GM18526 (cell line): ENCODE data around the gene PPME1.

Source experiments
- POLR2A ChIP-seq: IDR thresholded peaks from 3 replicates; pipeline ENCODE4 v1.6.1; 2011; ENCODE audit not compliant: insufficient read length; ENCODE audit errors: extremely low read depth

PPME1 gene

DNA sequence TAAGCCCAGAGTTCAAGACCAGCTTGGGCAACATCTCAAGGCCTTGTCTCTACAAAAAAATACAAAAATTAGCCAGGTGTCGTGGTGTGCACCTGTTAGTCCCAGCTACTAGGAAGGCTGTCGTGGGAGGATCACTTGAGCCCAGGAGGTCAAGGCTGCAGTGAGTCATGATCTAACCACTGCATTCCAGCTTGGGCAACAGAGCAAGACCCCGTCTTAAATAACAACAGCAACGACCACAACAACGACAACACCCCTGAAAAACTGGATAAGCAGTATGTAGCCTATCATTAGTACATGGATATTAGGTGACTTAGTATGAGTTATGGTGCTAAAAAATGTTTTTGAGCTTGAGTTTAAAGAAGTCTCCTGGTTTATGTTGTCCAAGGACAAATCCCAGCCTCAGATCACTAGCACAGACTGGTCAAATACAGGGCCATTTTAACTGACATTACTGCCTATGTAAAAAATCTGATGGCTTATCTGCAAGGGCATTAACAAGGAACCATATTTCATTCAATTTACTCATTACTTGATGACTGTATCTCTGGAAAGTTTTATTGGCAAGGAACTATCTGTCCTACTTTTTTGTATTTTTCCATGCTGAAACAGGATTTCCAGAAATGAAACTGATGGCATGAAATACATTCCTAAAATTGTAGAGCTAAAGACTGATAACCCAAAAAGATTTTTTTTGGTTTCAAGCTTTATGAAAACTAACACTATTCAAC, 23.7 kb upstream of the PPME1 start:
- no peak for TF ChIP-seq POLR2A

DNA sequence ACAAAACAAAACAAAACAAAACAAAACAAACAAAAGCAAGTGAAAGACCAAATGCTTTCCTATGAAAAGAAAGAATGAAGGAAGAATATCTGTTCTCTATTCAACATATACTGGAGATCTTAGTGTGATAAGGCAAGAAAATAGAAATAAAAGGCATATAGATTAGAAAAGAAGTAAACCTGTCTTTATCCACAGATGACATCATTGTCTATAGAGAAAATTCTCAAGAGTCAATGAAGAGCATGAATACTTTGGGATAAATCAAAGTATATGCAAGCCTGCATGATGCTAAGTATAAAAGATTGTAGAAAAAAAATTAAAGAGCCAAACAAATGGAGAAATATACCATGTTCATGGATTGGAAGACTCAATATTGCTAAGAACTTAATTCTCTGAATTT, 17.9 kb upstream of the PPME1 start:
- TF ChIP-seq POLR2A: no peak

DNA sequence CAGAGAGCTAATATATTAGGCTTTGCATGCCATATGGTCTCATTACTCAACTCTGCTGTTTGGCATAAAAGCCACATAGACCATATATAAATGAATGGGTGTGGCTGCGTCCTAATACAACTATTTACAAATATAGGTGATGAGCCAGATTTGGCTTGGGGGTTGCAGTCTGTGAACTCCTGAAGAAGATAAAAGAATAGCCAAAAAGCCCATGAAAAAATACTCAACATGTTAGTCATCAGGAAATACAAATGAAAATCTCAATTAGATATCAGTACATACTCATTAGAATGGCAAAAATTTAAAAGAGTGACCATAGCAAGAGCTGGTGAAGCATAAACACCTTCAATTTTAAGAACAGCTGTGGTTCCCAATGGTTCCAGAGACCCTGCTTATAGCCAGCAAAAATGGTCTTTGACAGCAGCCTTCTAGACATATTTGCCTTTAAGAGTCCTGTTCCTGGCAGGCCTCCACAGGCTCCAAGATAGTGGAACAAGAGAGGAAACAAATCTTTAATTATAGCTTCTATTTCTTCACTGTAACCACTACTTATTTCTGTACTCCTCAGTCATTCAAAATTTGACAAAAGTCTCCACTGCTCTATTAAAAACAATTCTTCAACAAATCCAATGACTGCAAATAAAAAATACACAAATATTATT, 16.3 kb upstream of the PPME1 start:
- no peak for TF ChIP-seq POLR2A

DNA sequence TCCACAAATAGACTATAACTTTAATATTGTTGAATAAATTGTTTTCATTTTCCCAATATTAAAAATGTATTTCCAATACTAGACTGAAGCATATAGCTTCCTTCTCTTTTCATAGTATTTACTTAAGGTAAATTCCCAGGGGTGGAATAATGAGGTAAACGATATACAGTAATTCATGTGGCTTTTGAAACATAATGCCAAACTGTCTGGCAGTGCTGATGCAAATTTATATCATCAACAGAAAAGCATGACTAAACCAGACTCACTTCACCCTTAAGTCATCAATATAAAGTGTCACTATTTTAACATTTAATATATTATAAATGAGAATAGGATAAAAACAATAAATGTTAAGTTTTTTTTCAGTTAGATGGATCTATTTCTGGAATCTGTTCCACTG, 13.9 kb upstream of the PPME1 start:
- TF ChIP-seq POLR2A: no peak

DNA sequence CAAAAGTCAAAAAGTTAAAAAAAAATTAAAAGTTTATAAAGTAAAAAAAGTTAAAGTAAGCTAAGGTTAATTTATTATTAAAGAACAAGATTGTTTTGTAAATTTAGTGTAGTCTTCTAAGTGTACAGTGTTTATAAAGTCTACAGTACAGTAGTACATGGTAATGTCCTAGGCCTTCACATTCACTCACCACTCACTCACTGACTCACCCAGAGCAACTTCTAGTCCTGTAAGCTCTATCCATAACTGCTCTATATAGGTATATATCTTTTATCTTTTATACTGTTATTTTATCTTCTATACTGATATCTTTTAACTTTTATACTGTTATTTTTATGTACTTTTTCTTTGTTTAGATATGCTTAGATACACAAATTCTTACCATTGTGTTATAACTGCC, 11.4 kb upstream of the PPME1 start:
- TF ChIP-seq POLR2A: no peak

DNA sequence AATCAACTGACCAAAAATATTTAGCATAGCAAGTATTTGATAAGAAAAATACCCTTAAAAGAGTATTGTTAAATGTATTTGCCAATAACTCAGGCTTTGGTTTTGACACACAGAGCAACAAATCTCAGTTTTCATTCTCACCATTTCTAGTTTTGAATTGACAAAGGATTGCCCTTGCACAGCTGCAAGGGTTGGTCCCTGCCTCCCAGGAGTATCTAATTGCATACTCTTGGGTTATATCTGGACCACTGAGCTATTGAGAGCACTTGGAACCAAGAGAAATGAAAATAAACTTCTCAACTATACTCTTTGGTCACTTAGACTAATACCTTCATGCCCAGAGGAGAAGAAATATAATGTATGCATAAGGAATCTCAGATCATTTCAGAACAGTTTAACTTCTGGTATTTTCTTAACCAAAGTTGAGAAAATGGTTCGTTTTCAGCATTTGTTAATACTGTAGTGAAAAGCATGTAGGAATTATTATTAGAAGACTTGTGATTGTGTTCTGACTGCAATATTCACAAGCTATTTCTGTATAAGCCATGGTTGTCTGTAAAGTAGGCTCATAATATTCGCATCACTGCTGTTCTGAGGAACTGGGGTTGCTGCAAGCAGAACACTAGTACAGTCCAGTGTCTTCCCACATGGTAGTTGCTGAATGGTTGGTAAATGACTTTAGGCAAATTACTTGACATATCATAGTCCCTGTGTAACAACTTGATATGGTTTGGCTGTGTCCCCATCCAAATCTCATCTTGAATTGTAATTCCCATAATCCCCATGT, 8.2 kb upstream of the PPME1 start:
- TF ChIP-seq POLR2A: no peak

DNA sequence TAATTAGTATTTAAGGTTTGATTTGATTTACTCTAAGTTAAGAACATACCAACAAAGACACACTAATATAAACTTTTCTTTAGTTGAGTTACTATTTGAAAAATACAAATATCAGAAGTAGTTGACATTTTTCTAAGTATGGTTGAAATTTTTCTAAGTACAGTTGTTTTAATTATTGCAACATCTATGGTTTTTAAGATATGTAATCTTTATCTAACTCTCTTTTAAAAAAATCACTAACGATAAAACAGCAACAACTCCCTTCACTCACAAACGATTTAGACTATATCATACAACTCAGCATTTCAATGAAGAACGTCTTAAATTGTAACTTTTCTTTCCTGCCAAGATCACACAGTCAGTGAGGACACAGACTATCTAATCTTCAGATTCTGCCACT, 2.3 kb upstream of the PPME1 start:
- TF ChIP-seq POLR2A: no peak

DNA sequence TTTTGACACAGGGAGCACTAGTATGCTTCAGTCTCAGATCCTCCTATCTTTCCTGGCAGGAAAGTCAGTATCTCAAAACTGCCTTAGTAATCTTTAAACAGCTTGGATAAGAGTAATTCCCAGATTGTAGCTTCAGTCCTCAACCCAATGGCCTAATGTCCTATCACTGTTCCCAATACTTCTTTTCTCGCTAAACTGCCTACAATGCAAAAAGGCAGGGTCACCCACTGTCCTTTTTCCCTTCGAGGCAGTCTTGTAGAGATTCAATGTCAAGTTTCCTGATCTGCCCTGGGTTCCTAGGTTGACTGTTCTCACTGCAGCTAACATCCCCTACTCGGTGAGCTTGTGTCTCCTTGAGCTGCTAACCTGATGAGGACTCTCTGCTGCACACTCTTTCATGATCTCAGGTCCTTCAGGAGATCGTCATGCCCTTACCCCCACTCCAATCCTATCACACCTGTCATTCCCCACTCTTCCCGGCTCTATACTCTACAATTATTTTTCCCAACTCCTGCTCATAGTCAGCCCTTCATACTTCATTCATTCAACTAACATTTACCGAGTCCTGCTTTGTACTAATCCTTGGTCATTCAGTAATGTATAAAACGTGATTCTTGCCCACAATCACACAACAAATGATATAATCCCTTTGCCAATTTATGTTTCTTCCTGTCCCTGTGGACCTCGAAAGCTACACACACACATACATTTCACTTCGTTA, 1.2 kb upstream of the PPME1 start:
- TF ChIP-seq POLR2A: no peak

DNA sequence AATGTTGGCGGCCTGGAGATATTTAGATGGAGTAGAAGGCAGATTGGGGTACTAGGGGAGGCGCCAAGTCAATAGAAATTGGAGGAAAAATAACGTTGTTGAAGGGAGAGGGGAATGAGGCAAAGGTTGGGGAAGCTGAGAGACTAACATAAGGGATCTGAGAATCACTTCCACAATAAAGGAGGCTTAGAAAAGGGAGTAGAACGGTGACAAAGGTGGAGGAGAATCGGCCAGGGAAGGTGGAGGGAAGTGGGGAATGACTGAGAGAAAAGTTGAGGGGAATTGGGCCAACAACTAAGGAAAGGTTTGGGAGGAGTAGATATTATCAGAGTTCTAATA, 510 bp downstream of the PPME1 start:
- no peak for TF ChIP-seq POLR2A

DNA sequence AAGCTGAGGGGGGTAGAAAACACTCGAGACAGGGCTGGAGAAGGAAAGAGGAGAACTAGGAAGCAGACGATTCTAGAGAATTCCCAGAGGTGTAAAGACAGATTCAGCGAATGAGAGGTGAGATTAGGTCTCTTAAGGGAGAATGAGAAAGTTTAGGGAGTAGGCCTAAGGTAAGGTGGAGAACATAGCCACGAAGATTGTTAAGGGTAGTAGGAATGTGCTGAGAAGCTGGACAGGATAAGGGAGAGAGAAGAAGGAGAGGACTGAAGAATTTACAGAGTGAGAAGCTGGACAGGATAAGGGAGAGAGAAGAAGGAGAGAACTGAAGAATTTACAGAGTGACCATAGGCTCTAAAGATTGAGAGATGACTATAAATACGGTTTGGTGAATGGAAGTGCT, 908 bp downstream of the PPME1 start:
- no peak for TF ChIP-seq POLR2A

DNA sequence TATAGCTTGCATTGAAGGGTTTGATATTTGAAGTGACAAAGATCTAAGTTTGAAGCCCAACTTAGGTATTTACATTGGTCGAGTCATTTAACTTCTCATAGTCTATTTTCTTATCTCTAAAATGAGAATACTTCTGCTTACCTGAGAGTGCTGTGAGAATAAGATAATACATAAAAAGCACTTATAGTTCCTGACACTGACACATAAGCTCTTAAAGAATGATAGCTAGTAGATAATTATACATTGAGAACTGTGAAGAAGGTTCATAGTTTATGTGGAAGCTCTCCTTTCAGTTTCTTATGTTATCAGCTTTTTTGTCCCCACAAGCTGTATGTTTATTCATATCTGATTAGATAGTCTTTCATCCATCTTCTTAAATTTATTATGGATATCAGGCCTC, 4.8 kb downstream of the PPME1 start:
- TF ChIP-seq POLR2A: no peak

DNA sequence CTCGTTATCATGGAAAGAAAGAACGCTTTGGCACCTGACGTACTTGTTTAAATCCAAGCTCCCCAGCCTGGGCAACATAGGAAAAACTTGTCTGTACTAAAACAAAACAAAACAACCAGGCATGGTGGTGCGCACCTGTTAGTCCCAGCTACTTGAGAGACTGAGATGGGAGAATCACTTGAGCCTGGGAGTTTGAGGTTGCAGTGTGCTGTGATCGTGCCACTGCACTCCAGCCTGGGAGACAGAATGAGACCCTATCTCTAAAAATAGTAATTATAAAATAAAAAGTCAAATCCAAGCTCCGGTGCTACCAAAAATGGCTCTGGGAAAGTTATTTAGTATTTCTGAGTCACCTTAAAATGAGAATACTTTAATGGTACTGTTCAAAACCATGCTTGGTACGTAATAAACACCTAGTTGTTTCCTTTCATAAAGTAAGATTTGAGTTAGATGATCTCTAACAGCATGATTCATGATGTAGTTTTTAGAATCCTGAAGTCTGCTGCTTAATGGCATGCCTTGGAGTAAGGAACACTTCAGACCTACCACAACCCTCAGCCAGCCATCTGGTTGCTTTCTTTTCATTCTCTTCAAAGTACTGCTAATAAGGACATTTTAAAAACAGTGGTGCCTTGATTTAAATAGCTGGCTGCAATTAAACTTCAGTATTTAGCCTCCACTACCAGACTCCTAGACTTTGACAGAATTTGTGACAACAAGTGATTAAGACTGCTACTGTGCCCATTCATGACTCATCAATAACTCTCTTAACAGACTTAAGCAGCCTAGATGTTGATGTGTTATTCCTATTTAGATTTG, 8.4 kb downstream of the PPME1 start:
- TF ChIP-seq POLR2A: no peak

DNA sequence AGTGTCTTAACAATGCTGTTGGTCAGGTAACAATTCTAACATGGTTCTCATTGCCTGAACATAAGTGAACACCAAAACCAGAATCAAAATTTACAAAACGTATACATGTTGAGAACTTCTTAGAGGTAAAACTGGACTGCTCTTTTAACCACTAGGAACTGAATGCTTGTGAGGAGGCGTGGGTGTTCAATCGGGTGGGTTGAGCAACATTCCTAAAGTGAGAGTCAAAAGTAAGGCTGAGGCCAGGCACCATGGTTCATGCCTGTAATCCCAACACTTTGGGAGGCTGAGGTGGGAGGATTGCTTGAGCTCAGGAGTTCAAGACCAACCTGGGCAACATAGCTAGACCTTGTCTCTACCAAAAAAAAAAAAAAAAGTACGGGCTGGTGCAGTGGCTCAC, 11.5 kb downstream of the PPME1 start:
- no peak for TF ChIP-seq POLR2A

DNA sequence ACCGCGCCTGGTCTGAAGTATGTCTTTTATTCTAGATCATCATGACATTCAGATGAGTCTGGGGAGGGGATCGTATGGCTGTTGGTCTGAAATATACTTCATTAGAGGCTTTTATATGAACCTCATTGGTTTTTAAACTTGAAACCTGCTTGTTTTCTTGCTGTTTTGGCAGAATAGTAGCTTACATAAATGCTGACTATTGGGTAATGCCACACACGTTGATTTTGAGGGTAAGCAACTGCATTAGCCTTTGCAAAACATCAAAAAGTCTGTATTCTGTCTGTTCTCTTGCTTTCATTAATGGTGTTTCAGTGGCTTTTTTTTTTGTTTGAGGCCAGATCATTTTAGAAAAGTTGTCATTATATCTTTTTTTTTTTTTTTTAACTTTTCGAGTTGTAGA, 14.2 kb downstream of the PPME1 start:
- TF ChIP-seq POLR2A: no peak

DNA sequence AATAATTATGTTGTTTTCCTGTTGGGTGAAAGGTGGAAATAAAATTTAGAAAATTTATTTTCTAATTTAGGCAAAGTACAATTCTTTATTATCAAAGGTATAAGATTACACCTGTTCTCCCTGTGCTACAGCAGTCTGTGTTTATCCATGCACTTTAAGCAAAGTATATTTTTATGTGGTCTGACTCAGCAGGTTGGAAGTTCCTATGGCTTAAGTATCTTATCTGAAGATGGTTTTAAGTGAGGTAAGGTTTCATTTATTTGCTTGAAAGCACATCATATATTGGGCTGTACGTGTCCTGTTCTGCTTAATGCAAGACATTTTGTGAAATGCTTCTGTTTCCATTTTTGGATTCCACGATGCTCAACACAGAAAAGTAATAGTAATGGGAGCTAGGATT, 14.6 kb downstream of the PPME1 start:
- no peak for TF ChIP-seq POLR2A
